G401.6 (cell line): ENCODE measurements around the gene PCNX3.

Source experiments
- FAIRE-seq: peaks from 2 replicates; lab custom pipeline; 2012; peaks lifted over from hg19 to GRCh38; lab: Jason Lieb, UNC

PCNX3 gene

DNA sequence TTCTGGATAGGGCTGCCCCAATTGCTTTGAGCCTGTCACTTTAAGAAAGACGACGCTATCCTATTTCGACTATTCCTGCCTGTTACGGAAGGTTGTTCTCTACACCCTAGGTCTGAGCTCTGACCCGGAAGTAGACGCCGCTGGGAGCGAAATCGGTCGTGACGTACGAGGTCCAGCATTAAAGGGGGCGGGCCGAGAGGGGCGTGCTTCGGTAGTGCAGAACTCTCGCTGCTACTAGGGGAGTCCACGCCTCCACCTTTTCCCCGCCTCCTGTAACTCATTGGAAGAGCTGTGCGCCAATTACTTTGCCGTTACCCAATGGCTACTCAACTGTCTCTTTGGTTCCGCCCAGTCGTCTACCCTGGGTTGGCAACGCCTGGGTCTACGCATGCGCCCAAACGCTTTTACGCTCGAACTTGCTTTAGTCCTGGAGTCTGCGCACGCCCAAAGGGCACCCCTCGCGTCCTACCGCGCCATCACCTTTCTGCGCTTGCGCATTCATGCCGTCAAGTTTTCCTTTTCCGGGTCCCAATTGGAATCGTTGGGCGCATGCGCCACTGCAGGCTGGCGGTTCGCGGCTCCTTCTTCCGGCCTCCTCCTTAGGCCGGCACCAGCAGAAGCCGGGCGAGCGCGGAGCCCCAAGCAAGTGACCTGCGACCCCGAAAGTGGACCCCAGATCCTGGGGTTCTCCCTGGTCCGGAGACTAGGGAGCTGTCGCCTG lies at the start of gene PCNX3:
PCNX3 (plus strand) TSS at position 548 of the 721 bp plus-strand sequence. CDS start 536 bp downstream, outside the sequence.
- FAIRE-seq, result peak; percentile 100

DNA sequence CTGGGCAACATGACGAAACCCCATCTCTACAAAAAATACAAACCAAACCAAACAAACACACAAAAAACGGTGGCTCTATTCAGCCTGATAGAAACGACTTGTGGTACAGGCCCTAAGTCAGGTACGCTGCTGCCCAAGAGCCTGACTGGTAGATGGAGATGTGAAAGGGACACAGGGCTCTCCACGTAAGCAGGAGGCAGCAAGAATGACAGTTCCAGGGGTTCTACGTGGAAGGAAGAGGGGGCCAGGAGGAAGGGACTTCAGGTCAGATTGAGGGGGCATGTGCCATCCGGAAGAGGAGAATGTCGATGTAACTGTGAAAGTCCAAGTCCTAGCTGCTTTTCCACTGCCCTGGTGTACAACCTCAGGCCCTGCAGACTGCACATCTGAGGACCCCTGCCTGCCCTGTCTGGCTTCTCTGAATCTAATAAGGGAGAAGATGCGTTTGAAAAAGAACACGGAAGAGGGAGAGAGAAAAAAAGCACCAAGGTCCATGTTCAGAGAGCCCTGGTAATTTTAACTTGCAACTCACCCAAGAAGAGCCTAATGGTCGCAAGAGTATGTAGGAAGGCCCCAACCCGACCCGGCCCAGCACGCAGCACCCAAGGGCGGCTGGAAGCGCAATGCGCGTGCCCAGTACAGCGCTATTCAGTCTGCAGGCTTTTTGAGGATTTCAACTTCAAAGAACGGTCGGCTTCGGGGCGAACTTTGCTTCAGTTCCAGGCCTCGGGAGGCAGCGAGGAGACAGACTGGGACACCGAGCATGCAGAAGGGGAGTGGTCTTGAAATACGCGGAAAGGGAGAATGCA lies 46.2 kb upstream of the PCNX3 start:
- FAIRE-seq, result no peak

GRCh38 chr11:65569973-65570918 lies 45.3 kb upstream of the PCNX3 start, which contains the start of gene ZNRD2:
Gene ZNRD2 (plus strand): TSS chr11:65570477. CDS start chr11:65570492, 15 bp downstream.
- FAIRE-seq, result peak; percentile 96

DNA sequence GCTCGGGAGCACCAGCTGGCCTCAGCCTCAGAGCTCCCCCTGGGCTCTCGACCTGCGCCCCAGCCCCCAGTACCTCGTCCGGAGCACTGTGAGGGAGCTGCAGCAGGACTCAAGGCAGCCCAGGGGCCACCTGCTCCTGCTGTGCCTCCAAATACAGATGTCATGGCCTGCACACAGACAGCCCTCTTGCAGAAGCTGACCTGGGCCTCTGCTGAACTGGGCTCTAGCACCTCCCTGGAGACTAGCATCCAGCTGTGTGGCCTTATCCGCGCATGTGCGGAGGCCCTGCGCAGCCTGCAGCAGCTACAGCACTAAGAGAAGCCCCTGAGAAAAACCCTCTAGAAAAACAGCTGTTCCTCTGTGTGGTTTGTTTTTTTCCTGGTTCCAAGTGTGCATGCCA lies 44.2 kb upstream of the PCNX3 start:
- no peak for FAIRE-seq

DNA sequence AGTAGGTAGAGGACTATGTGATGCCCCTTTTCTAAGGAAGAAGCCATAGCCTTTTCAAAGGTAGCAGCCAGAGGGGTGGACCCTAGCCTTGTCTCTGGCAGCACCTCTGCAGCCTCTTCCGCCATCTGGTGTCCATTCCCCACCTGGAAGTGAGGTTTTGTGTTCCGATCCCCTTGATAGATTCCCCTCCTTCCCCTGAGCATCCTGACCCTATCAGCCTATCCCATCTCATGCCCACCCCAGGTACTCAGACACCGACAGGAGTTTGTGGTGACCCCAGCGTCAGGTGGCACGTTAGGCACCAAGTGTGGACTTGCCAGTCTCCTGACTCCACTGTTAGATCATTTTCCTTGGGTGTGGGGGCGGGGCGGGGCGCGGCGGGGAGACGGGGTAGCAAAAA lies 43.6 kb upstream of the PCNX3 start:
- FAIRE-seq, result no peak

DNA sequence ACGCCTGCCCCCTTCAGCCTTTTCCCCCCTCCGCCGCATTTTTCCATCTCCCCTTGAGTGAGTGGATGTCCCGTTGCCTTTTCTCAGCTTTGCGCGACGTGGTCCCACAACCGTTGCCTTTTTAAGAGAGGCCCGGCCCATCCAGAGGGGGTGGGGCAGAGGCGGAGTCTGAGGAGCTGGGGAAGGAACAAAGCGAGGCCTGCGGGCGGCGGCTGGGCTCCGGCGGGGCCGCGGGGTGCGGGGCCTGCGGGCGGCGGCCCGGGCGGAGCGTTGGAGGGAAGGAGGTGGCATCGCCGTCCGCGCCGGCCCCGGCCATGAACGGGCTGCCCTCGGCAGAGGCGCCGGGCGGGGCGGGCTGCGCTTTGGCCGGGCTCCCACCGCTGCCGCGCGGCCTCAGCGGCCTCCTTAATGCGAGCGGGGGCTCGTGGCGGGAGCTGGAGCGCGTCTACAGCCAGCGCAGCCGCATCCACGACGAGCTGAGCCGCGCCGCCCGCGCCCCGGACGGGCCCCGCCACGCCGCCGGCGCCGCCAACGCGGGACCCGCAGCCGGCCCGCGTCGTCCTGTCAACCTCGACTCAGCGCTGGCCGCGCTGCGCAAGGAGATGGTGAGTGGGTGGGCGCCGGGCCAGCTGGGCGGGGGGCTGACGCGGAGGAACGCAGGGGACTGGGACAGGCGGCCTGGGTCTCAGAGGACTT lies 43.1 kb upstream of the PCNX3 start, which contains the start of gene FAM89B:
FAM89B (plus strand) TSS at position 183 of the 696 bp plus-strand sequence; CDS start at position 315, 132 bp downstream.
- FAIRE-seq, result no peak

GRCh38 chr11:65573391-65574079 lies 42.0 kb upstream of the PCNX3 start:
- FAIRE-seq, result no peak

- no peak for FAIRE-seq
Observed at GRCh38 chr11:65574109-65574810, 41.3 kb upstream of the PCNX3 start.

- no peak for FAIRE-seq
Observed at GRCh38 chr11:65574811-65575567, 40.6 kb upstream of the PCNX3 start.

- no peak for FAIRE-seq
Observed at GRCh38 chr11:65575568-65576231, 39.9 kb upstream of the PCNX3 start, which contains the start of gene EHBP1L1. Gene EHBP1L1 (plus strand): TSS chr11:65576053. CDS start chr11:65576303, 250 bp downstream.

GRCh38 chr11:65576232-65576866 lies 39.2 kb upstream of the PCNX3 start:
- no peak for FAIRE-seq

DNA sequence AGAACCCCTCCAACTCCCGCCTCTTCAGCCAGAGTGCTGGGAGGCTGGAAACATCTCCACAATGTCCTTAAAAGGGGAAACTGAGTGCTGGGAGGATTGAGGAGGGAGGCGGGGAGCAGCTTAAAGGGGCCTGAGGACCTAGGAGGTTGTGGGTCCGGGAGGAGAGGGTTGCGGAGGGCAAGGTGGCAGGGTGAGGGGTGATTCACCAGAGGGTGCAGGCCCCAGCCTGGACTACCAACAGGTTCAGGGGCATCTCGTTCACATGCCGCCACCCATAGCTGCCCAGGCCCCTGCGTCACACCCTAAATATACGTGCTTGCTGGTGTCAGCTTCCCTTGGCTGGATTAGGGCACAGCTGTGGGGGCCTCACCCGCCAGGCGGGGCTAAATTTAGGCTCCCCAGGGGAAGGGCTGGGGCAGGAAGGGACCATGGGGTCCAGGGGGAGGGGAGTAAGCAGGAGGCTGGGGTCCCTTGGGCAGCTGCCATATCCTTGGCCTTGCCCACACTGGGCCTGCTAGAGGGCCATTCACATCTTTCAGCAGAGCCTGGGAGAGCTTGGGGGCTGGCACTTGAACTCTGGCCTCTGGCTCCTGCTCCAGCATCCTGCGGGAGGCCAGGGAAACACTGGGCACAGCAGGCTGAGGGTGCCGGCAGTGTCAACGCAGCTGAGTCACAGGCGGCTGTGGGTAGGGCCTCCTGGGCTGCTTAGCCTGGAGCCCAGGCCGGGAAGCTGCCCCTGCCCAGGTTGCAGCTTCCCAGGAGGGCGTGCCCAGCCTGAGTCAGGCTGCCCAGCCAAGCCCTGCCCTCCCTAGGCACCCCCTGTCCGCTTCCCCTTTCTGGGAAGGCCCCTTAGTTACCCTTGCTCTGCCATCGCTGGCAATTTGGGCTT lies 38.5 kb upstream of the PCNX3 start:
- no peak for FAIRE-seq

DNA sequence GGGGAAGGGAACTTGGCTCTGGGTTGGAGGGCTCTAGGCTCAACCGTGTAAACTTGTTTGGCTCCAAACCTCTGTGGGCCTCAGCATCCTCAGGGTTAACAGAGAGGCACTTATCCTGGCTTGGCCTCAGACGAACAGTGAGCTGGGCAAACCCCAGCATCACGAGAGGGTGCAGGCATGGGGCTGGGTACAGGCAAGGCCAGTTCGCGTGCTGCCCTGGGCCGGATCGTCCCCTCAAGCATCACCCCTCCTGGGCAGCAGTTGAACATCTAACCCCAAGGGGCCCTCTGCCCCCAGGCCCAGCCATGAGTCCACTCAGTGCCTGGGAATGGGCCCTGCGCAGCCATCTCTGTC lies 37.8 kb upstream of the PCNX3 start:
- no peak for FAIRE-seq

- no peak for FAIRE-seq
Observed at GRCh38 chr11:65578134-65578533, 37.4 kb upstream of the PCNX3 start.

- FAIRE-seq, result no peak
Observed at GRCh38 chr11:65578667-65579066, 36.9 kb upstream of the PCNX3 start.

GRCh38 chr11:65579291-65579690 lies 36.3 kb upstream of the PCNX3 start:
- FAIRE-seq, result no peak

DNA sequence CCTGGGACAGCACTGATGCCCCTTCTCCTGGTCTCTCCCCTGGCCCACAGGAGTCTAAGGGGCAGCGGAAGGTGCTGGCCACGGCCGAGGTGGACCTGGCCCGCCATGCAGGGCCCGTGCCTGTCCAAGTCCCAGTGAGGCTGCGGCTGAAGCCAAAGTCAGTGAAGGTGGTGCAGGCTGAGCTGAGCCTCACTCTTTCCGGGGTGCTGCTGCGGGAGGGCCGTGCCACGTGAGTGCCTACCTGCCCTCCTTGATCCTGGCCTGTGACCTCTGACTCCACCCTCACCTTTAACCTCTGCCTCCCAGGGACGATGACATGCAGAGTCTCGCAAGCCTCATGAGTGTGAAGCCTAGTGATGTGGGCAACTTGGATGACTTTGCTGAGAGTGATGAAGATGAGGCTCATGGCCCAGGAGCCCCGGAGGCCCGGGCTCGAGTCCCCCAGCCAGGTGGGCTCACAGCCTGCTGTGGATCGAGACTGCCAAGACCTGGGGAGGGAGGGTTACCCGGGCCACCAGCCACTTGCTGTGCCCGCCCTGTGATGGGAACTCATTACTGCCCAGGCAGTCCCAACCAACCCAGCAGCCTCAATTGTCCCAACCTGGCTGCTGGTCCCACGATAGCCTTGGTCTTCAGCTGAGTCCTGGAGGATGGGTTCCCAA lies 35.4 kb upstream of the PCNX3 start:
- FAIRE-seq, result no peak
